ENCODE data around the gene PRKAR1A.

- TF ChIP-seq CTCF (IDR thresholded peaks at IDR 0.05; ENCODE audit: low read depth, low read length) (no peak), MAX (IDR thresholded peaks at IDR 0.05; ENCODE audit: low read depth, low read length) (no peak), POLR2A (IDR thresholded peaks at IDR 0.05; ENCODE audit: extremely low read depth, insufficient read length) (no peak), MYC (IDR thresholded peaks at IDR 0.05; ENCODE audit: low read depth, low read length) (no peak)
Measured at GRCh38 chr17:68505951-68506350, 6.3 kb upstream of the PRKAR1A start.
